Measurements from ENCODE around the gene FARS2.

- peak; percentile 65 for TF ChIP-seq CTCF (conservative IDR thresholded peaks at IDR 0.05; ENCODE audit: low read length)
- no peak for TF ChIP-seq EZH2phosphoT487 (IDR thresholded peaks at IDR 0.05; ENCODE audit: borderline replicate concordance, low read depth, low read length)
Observed at GRCh38 chr6:5766260-5766659, 504.9 kb downstream of the FARS2 start.
